ENCODE data around the gene TMCO1.

TMCO1 gene

GRCh38 chr1:165678509-165678908 is 90.2 kb downstream of the TMCO1 start:
- Histone ChIP-seq H4K8ac (ENCODE audit: low read depth, low read length) (no peak overlapping the region), H3K23ac (ENCODE audit: low read depth, low read length, poor library complexity) (no peak overlapping the region), H3K9ac (ENCODE audit: low read depth, low read length, poor library complexity) (no peak overlapping the region), H3K27ac (replicated peaks; ENCODE audit: low read length) (no peak overlapping the region), H2BK12ac (ENCODE audit: low read length) (no peak overlapping the region), H3K27me3 (ENCODE audit: control insufficient read depth in 3 of 3, insufficient read depth in 3 of 3, low read depth in 1 of 3, low read length in 3 of 3) (no peaks in the 10 kb centered on the region), H3K4ac (ENCODE audit: low read length) (no peak overlapping the region), H2BK5ac (ENCODE audit: low read length) (no peak overlapping the region), H3K18ac (ENCODE audit: low read length) (no peak overlapping the region), H2AFZ (ENCODE audit: low read length) (no peak overlapping the region), H3K9me3 (replicated peaks in 1 of 2; ENCODE audit: control insufficient read depth in 2 of 2, insufficient read depth in 1 of 2, low read depth in 1 of 2, low read length in 2 of 2) (peaks cover 0 to 11% of the 10 kb centered on the region in 2 donors), H3K36me3 (replicated peaks in 1 of 2; ENCODE audit: control insufficient read depth in 2 of 2, insufficient read depth in 2 of 2, low read length in 2 of 2) (peaks cover 16 to 86% of the 10 kb centered on the region in 2 donors), H4K91ac (ENCODE audit: low read depth, low read length, poor library complexity) (no peak overlapping the region), H3K4me2 (ENCODE audit: insufficient read depth, low read length, poor library complexity, severe bottlenecking) (no peak overlapping the region), H2BK15ac (ENCODE audit: low read length) (no peak overlapping the region), H2AK5ac (ENCODE audit: low read depth, low read length) (no peak overlapping the region), H3K4me3 (ENCODE audit: low read length in 2 of 2) (no peak overlapping the region), H3K4me1 (ENCODE audit: control insufficient read depth in 2 of 2, insufficient read depth in 1 of 2, low read depth in 1 of 2, low read length in 2 of 2) (no peaks in the 10 kb centered on the region), H2BK120ac (ENCODE audit: low read depth, low read length) (no peak overlapping the region), H3K79me1 (ENCODE audit: low read depth, low read length) (peaks cover 2% of the 10 kb centered on the region), H3K14ac (ENCODE audit: low read length) (no peak overlapping the region)
- no peak for DNase-seq (ENCODE audit: low spot score)
- no CpG with 5 or more reads among the region's 2 CpGs for WGBS, 2 donors (ENCODE audit: extremely low coverage in 2 of 2, insufficient read length in 2 of 2, insufficient replicate concordance in 1 of 2)

Data from neuronal stem cell (in vitro differentiated cells).